SU-DHL-6 (cell line): ENCODE results near the gene HECW1.

Experiments
- EZH2phosphoT487 ChIP-seq: fragments of 200-600 bp; sonication (generic), shearing (Covaris generic); conservative IDR thresholded peaks from 2 replicates; pipeline ENCODE4 v1.6.1; 2018; ENCODE audit warnings: mild to moderate bottlenecking, antibody characterized with exemption, low read length, moderate library complexity, mixed read lengths
- TF ChIP-seq, protein P1 (sequence below): fragments of 200-600 bp; sonication (generic); IDR thresholded peaks from one replicate; pipeline ENCODE4 v1.5.1; 2017; ENCODE audit warnings: antibody characterized with exemption, mild to moderate bottlenecking, low read length, moderate library complexity; ENCODE audit not compliant: insufficient read depth, poor library complexity, severe bottlenecking

DNA sequence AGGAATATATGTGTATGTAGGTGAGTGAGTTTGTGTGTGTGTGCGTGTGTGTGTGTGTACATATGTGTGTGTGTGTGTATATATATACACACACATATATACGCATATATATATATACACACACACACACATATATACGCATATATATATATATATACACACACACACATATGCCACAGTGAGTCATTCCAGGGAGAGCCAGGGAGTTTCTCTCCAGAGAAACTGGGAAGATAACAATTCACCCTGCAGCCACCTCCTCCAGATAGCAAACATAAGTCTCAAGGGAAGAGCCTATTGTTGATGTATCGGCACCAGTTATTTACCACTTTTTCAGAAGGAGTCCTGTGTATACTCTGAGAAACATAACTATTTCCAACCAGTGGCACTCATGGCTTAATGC, 368.1 kb downstream of the HECW1 start:
- TF ChIP-seq, protein P1, sequence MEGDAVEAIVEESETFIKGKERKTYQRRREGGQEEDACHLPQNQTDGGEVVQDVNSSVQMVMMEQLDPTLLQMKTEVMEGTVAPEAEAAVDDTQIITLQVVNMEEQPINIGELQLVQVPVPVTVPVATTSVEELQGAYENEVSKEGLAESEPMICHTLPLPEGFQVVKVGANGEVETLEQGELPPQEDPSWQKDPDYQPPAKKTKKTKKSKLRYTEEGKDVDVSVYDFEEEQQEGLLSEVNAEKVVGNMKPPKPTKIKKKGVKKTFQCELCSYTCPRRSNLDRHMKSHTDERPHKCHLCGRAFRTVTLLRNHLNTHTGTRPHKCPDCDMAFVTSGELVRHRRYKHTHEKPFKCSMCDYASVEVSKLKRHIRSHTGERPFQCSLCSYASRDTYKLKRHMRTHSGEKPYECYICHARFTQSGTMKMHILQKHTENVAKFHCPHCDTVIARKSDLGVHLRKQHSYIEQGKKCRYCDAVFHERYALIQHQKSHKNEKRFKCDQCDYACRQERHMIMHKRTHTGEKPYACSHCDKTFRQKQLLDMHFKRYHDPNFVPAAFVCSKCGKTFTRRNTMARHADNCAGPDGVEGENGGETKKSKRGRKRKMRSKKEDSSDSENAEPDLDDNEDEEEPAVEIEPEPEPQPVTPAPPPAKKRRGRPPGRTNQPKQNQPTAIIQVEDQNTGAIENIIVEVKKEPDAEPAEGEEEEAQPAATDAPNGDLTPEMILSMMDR = no peak
- no peak for TF ChIP-seq EZH2phosphoT487
